Heart left ventricle (tissue), 13 donors: ENCODE results near the gene CAMK2N2.
A peak's percentile ranks its signal among the peaks of the same experiment; 100 is the strongest.

ENCODE experiments used
- CTCF ChIP-seq, 12 donors: fragments of 200-600 bp; sonication (generic) in 4 of 12; IDR thresholded peaks; one replicate each; pipeline versions ENCODE4 v1.5.0 to v1.8.0; 2018 to 2022; ENCODE audit warnings: antibody characterized with exemption in 12 of 12, mild to moderate bottlenecking in 5 of 12
- POLR2A ChIP-seq, 2 donors: fragments of 450-650 bp; IDR thresholded peaks; one replicate each; pipeline ENCODE4 v1.6.1; 2017; ENCODE audit warnings: antibody characterized with exemption in 2 of 2, mild to moderate bottlenecking in 2 of 2, moderate library complexity in 2 of 2
- donor health status: ischemic (EF 13 %, LVEDD 7.1; RV severe dilation, severe dysfunction).
- donor health status: DM: no; HTN: yes; CAD: no.
- donor health status: DM: no; HTN: no; CAD: no.
- donor health status: ischemic (EF 25% LVEDD 6.9; RV normal size, moderate dysfunction).
- donor health status: ischemic (EF 25% LVEDD 5.7; RV mildly dilated, moderate dysfunction).
- donor health status: ischemic (EF 35%, LVEDD 5.7; RV mildly dilated, moderate dysfunction).
- donor health status: nonischemic (EF 11% LVEDD 7.7; RV severe dilation, severe dysfunction).
- donor health status: DM: yes; HTN: yes; CAD: no.
- donor health status: PGD.
- donor health status: ischemic (EF 29% LVEDD 5.4; RV normal size, mild dysfunction).
- donor health status: nonischemic (EF 23%, LVEDD 6.1; RV moderate dilation, normal function).

GRCh38 chr3:184305577-184305976 lies 44.2 kb upstream of the CAMK2N2 start:
- peak in 9 of 12 donors; percentile 6 to 39 (median 28) for TF ChIP-seq CTCF (IDR thresholded peaks at IDR 0.05)
- no peak for TF ChIP-seq POLR2A (IDR thresholded peaks at IDR 0.05)
